Measurements from ENCODE around the gene ZNF208.

The ZNF208 gene

DNA sequence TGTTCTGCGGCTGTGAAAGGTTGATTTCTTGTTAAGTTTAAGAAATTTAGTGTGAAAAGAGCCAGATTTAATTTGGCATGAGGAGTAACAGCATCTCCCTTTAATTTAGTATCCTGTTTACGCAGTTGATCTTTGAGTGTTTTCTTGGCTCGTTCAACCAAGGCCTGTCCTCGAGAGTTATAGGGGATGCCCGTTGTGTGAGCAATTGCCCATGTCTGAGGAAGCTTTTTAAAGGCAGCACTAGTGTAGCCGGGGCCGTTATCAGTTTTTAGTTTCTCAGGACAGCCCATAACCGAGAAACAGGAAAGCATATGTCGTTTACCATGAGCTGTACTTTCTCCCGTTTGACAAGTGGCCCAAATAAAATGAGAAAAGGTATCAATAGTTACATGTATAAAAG lies 127.2 kb downstream of the ZNF208 start:
- Histone ChIP-seq H3K4me1 (ENCODE audit: insufficient read depth, low read length) (no peaks in the 10 kb centered on the region), H3K36me3 (ENCODE audit: insufficient read depth, low read depth, low read length) (no peaks in the 10 kb centered on the region), H3K9me3 (ENCODE audit: insufficient read depth, low read depth, low read length) (peaks cover 40% of the 10 kb centered on the region), H3K27ac (ENCODE audit: low read length) (no peak overlapping the region), H3K9ac (ENCODE audit: low read depth, low read length) (no peak overlapping the region), H3K4me3 (ENCODE audit: low read length) (no peak overlapping the region), H3K27me3 (ENCODE audit: insufficient read depth, low read length) (no peaks in the 10 kb centered on the region)

Measured in iPS-20b (cell line).